SIG-M5 (cell line): ENCODE data around the gene LINC00305.

ENCODE experiments used
- DNase-seq: peaks from one replicate; lab custom pipeline; 2025; lab: John Stamatoyannopoulos, UW

The LINC00305 gene

DNA sequence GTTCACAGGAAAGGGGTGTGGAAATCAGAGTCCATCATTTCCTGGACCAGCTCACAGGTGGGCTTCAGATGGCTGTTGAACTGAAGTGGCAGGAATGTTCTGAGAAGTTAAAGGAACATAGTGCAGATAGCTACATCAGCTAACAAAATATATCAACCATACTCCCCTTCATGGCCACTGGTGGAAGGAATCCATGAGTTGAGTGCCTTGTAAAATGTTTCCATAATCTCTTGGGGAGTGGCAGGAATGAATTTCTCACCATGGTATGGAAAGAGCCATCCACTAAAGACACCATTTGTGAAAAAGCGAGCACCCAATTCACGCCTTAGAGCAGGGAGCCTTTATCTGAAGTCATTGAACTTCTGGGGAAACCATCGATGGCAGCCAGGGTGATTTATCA lies at the start of gene LINC00305:
Gene LINC00305, minus strand, starts transcription at position 101 of the 400 bp plus-strand sequence.
- no peak for DNase-seq

GRCh38 chr18:64191069-64191468 lies 42.2 kb upstream of the LINC00305 start:
- DNase-seq, result no peak

DNA sequence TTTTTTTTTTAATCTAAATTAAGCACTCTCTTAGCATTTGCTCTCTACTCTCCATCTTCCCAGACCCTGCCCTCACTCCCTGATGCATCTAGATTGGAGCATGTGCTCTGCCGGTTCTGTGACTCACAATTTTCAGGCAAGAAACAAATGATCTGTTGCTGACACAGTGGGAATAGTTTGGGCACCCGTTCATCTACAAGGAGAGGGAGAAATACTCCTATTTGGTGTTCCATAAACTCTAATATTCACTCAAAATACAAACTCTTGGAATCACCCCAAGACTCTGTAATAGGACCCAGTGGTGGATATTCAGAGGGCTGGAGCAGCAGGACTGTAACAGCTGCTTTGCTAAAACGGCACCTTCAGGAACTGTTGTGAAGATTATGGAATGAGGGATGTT lies 37.1 kb upstream of the LINC00305 start:
- DNase-seq, result no peak

DNA sequence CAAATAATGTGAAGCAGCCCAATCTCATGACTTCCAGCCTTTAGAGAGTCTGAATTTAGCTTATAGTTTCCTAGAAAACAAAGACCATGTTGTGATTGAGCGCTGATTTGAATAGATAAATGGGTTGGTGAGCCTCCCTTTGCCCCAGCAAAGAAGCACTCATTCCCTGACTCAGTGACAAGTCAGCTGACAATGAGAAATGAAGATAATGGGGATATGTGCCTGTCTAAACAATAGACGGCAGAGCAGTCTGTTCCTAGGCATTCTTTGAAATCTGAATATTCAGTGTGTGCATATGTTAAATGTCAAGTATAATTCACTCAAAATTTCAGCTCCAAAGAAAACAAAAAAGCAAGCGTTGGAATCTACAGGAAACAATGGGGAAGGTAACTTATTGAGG lies 34.8 kb upstream of the LINC00305 start:
- DNase-seq, result no peak

GRCh38 chr18:64180617-64181016 lies 31.7 kb upstream of the LINC00305 start:
- DNase-seq, result no peak

- no peak for DNase-seq
These were observed 31.3 kb upstream of the LINC00305 start for GRCh38 chr18:64180171-64180570.

DNA sequence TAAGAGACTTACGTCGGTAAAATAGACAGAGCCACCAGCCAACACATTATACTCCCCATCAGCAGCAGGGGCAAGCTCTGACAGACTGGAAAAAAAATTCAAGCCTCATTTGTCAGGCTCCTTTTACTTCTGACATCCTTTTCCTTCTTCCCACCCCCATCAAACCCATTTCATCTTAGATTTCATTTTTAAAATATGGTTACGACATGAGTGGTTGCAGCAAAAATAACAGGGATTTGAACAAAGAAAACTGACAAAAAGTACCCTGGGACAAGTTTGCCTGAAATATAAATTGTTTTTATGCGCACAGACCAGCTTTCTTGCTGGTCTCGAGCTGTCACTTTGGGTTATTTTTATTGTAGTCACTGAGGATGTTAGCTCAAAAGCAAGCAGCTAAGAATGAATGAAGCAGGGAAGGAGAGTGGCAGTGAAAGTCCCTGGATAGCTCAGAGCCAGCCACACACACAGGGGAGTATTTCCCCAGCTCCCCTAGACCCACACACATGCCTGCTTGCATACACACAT lies 30.7 kb upstream of the LINC00305 start:
- no peak for DNase-seq

- no peak for DNase-seq
These were observed 30.0 kb upstream of the LINC00305 start for GRCh38 chr18:64178860-64179259.

DNA sequence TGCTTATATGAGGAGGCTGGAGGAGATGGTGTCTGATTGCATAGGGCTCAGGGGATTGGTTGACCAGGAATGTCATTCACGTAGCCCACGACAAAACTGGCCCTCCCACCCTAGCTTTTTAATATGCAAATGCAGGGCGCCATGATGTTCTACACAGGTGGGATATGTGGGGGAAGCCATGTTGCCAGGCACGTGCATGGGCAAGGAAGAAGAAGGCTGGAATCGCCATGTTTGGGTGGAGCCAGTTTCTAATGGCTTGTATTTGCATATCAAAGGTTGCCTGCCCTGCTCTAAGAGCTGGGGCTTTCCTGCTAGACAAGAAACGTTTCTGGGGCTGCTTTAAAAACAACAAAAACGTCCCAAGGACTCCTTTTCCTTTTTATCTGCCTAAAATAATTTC lies 26.5 kb upstream of the LINC00305 start:
- no peak for DNase-seq

GRCh38 chr18:64171576-64171975 lies 22.7 kb upstream of the LINC00305 start:
- no peak for DNase-seq

GRCh38 chr18:64167408-64167925 lies 18.6 kb upstream of the LINC00305 start:
- DNase-seq, result no peak

DNA sequence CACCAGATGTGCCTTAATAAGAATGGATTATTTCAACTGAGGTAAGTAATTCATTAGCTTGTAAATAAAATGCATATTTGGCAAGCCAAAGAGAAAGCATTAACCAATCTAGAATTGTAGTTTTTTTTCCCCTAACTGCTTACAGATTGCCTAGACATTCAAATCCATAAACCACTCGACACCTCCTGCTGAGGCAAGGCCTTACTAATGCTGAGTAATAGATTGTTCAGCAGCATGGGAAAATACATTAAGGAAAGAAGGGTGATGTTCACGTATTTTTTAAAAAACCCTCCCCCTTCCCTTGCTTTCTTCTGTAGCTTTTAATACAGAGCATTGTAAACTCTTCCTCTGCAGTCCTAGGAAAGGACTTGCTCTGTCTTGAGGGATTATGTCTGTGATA lies 17.0 kb upstream of the LINC00305 start:
- DNase-seq, result no peak

DNA sequence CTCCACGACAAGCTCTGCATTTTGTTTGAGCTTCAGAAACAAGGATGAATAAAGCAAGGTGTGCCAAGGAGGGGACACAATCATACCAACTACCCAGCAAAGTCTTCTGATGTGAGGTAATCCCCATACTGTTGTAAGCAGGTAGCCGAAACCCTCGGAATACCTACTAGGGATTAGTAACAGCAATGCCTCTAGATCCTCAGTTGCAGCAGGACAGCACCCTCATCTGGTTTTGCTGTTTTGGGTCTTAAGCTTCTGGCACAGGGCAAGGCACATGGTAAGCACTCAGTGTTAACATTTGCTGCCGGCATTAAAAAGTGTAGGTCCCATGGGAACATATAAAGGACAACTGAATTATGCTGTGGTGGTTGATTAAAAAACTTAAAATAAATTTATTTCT lies 16.0 kb upstream of the LINC00305 start:
- no peak for DNase-seq

DNA sequence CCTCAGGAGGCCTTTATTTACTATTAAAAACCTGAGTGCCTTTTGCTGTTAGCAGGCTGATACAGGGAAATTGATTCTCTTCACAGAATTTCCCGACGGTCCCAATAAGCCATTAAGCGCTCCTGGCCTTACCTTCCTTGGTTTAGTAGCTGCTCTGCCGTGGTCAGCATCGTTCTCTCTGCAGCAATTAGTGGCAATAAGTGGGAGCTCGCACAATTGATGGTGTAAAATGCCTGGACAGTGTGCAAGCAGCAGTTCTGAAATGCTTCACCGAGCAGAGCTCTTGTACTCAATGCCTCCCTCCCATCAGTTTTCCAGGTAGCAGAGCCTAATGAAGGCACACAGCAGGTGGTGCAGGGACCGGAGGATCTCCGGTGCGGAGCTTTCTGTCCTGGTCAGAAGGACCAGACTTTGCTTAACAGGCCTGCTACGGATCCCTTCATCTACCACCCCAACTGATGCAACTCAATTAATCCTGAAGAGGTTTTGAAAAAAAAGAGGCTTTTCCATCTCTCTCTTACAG lies 1.1 kb upstream of the LINC00305 start:
- no peak for DNase-seq

- DNase-seq, result no peak
These were observed 6.0 kb downstream of the LINC00305 start for GRCh38 chr18:64142904-64143303.

DNA sequence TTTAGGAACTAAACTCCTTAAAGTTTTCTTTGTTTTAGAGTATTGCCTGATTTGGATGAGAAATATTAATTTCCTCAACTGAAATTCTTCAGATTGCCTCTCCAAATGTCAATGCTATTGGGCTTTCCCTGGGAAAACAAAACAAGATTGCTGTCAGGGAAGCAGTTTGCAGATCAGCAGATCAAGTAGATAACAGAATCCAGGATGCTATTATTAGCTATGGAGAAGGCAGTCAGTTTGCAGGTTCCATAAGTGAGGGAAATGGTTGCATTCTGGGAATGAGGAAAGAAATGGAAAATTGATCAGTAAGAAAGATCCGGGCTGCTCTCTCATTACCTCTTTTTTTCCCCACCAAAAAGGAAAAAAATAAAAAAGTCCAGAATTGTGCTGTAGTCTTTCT lies 11.0 kb downstream of the LINC00305 start:
- DNase-seq, result no peak

DNA sequence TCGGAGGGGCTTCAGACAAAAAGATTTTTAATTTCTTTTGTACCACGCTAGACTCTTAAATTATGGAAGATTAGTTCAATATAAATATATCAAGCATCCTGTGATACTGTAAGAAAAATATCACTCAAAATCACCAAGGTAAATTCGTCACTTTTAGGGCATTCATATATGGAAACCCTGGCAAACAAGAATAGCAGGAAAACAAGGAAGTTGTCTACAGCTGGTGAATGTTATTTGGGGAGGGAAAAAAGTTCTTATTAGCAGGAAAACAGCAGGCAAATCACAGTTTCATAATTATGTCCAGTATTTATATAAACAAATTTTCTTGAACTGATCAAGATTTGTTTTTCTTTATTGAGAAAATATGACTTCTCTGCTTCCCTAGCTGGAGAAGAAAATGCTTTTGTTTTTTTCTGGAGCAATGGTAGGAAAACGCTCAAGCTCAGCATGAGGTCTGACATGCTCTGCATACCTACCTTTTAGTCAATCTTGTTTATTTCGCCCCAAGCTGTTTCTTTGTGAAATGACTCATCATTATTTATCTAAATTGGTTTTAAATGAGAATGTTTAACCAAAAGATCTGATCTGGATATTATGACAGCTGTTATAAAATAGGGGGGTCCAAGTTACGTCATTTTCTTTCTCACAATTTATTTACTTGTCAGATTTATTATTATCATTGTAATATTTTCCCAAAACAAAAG lies 14.7 kb downstream of the LINC00305 start:
- DNase-seq, result no peak

GRCh38 chr18:64132871-64133270 lies 16.0 kb downstream of the LINC00305 start:
- DNase-seq, result no peak

- DNase-seq, result no peak
These were observed 17.6 kb downstream of the LINC00305 start for GRCh38 chr18:64131314-64131713.

- DNase-seq, result no peak
These were observed 21.7 kb downstream of the LINC00305 start for GRCh38 chr18:64127172-64127571.

- DNase-seq, result no peak
These were observed 29.0 kb downstream of the LINC00305 start for GRCh38 chr18:64119916-64120315.

GRCh38 chr18:64118406-64118805 lies 30.5 kb downstream of the LINC00305 start:
- no peak for DNase-seq

DNA sequence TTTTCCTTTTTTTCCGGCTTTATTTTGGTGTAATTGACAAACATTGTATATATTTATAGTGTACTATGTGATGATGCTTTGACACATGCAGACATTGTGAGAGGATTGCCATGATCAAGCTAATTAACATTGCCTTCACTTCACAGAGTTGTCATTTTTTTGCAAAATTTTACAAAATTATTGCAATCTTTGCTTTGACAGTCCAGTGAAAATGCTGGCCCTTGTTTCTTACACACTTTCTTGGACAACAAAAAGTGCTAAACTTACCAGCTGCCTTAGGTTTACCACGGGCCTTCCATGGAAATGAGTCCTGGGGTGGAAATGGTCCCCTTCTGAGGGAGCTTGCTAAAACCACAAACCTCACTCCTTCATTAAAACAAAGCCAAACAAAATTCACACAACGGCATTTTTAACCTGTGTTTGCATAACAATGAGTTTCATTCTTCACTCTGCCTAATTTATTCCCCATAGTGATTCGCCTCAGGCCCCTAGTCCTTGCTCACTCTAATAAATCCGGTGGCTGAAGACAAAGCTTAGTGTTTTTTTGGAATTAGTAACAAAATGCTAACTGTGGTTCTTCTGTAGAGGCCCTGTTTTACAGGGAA lies 32.2 kb downstream of the LINC00305 start:
- DNase-seq, result no peak
